Measurements from ENCODE around the gene COL8A2. TPM values are rescaled to one million over a fixed set of nuclear protein-coding genes. Genes with fewer than 3 reads are reported as not detected.

The COL8A2 gene
- total and polyA plus RNA-seq, 2 of the 4 experiments (the other 2 are of a cell fraction) = 0.54 to 1.1 TPM

- no peak for TF ChIP-seq BHLHE40 (IDR thresholded peaks at IDR 0.05; ENCODE audit: low read depth, low read length)
These were observed 28.3 kb downstream of the COL8A2 start (continued) for GRCh38 chr1:36096500-36097432.

GRCh38 chr1:36095760-36096405, 29.1 kb downstream of the COL8A2 start:
- Histone ChIP-seq H3K27ac (ENCODE audit: insufficient read depth, low read length) (no peak overlapping the region), H3K27me3 (ENCODE audit: control insufficient read depth, insufficient read depth, low read length) (no peaks in the 10 kb centered on the region), H3K36me3 (ENCODE audit: control insufficient read depth, insufficient read depth, low read length) (peaks cover 35% of the 10 kb centered on the region), H2AK5ac (ENCODE audit: low read depth, low read length) (no peak overlapping the region), H2BK120ac (ENCODE audit: low read depth, low read length) (no peak overlapping the region), H2AFZ (replicated peaks; ENCODE audit: low read length, poor library complexity) (no peak overlapping the region), H4K8ac (ENCODE audit: low read depth in 2 of 2, low read length in 2 of 2) (no peak overlapping the region), H4K20me1 (ENCODE audit: insufficient read depth, low read length) (no peaks in the 10 kb centered on the region; the same call in 1 of the 2 replicates), H3K4me3 (ENCODE audit: insufficient read depth, low read depth, low read length) (no peak overlapping the region), H3K14ac (replicated peaks; ENCODE audit: low read depth, low read length) (no peak overlapping the region), H3K23ac (ENCODE audit: low read depth, low read length) (no peak overlapping the region), H3K4me1 (ENCODE audit: control insufficient read depth, insufficient read depth, low read length) (no peaks in the 10 kb centered on the region), H2BK5ac (ENCODE audit: low read depth, low read length, poor library complexity, severe bottlenecking) (no peak overlapping the region), H3K9me3 (ENCODE audit: control insufficient read depth, insufficient read depth, low read length) (no peaks in the 10 kb centered on the region), H3K18ac (ENCODE audit: low read depth, low read length) (no peak overlapping the region), H4K91ac (ENCODE audit: insufficient read depth, low read depth, low read length) (no peak overlapping the region), H3K56ac (ENCODE audit: extremely low read depth, insufficient read depth, low read length) (no peak overlapping the region), H3K4me2 (ENCODE audit: low read depth, low read length) (no peak overlapping the region), H2AK9ac (replicated peaks; ENCODE audit: low read depth, low read length, poor library complexity) (peak overlapping the region; percentile 51), H3K4ac (ENCODE audit: low read depth, low read length) (no peak overlapping the region), H3K79me1 (ENCODE audit: low read depth in 1 of 2, low read length in 2 of 2) (peaks cover 22 to 25% of the 10 kb centered on the region in 2 experiments; a peak in 3 of 4 replicates), H3K9me1 (ENCODE audit: insufficient read depth, low read length) (no peaks in the 10 kb centered on the region), H3K9ac (ENCODE audit: low read depth, low read length) (no peak overlapping the region), H2BK15ac (ENCODE audit: low read depth, low read length) (no peak overlapping the region), H2BK20ac (ENCODE audit: low read depth, low read length) (no peak overlapping the region), H4K5ac (ENCODE audit: low read depth, low read length) (no peak overlapping the region)
- WGBS, 2 experiments (ENCODE audit: extremely low coverage in 2 of 2, insufficient read length in 1 of 2) = no CpG with 5 or more reads among the region's 15 CpGs
- ATAC-seq (ENCODE audit: low read depth) = no peak
- ChIA-PET POLR2A (ENCODE audit: unreplicated experiment) (no interaction called here), CTCF (interaction anchor here (0.7 kb wide), 1 partner anchor 8 kb away, joined by 5 read pairs; no protein-coding TSS in a partner anchor)
- intact Hi-C loops (cut with micrococcal nuclease) = no loop called here
- in situ Hi-C loops (cut with MboI; ENCODE audit: low sequenced_read_pairs) = no loop called here
- BruUV-seq (replicated peaks) = no TSS peak
- dilution Hi-C loops (cut with HindIII; ENCODE audit: low sequenced_read_pairs, unreplicated experiment) = no loop called here
- no peak for DNase-seq
- TF ChIP-seq, protein P1, sequence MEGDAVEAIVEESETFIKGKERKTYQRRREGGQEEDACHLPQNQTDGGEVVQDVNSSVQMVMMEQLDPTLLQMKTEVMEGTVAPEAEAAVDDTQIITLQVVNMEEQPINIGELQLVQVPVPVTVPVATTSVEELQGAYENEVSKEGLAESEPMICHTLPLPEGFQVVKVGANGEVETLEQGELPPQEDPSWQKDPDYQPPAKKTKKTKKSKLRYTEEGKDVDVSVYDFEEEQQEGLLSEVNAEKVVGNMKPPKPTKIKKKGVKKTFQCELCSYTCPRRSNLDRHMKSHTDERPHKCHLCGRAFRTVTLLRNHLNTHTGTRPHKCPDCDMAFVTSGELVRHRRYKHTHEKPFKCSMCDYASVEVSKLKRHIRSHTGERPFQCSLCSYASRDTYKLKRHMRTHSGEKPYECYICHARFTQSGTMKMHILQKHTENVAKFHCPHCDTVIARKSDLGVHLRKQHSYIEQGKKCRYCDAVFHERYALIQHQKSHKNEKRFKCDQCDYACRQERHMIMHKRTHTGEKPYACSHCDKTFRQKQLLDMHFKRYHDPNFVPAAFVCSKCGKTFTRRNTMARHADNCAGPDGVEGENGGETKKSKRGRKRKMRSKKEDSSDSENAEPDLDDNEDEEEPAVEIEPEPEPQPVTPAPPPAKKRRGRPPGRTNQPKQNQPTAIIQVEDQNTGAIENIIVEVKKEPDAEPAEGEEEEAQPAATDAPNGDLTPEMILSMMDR (conservative IDR thresholded peaks at IDR 0.05; ENCODE audit: low read depth, low read length) = no peak
- TF ChIP-seq RAD21 (IDR thresholded peaks at IDR 0.05; ENCODE audit: low read length) (no peak), FOS (IDR thresholded peaks at IDR 0.05; ENCODE audit: low read depth, low read length) (no peak), MAZ (IDR thresholded peaks at IDR 0.05; ENCODE audit: borderline replicate concordance, low read depth, low read length) (no peak), ELK1 (IDR thresholded peaks at IDR 0.05; ENCODE audit: borderline replicate concordance, low read depth, low read length) (no peak), SMC3 (IDR thresholded peaks at IDR 0.05; ENCODE audit: low read depth, low read length) (no peak), MXI1 (IDR thresholded peaks at IDR 0.05; ENCODE audit: borderline replicate concordance, low read depth, low read length) (no peak), CEBPB (IDR thresholded peaks at IDR 0.05; ENCODE audit: low read depth, low read length) (no peak), BHLHE40 (IDR thresholded peaks at IDR 0.05; ENCODE audit: low read depth, low read length) (no peak)
- TF ChIP-seq, protein P2, sequence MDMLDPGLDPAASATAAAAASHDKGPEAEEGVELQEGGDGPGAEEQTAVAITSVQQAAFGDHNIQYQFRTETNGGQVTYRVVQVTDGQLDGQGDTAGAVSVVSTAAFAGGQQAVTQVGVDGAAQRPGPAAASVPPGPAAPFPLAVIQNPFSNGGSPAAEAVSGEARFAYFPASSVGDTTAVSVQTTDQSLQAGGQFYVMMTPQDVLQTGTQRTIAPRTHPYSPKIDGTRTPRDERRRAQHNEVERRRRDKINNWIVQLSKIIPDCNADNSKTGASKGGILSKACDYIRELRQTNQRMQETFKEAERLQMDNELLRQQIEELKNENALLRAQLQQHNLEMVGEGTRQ (IDR thresholded peaks at IDR 0.05; ENCODE audit: low read depth, low read length) = no peak
